AG04449 (cell line): ENCODE data around the gene KAZN.

Experiments used
- CTCF ChIA-PET: fragments of 350-600 bp; formaldehyde crosslinking; extraction: SDS; loops from one replicate; lab custom pipeline; 2021; ENCODE audit warnings: antibody characterized with exemption; lab: Yijun Ruan, JAX
- POLR2A ChIA-PET: fragments of 400-600, 350-600 bp; formaldehyde crosslinking; extraction: SDS; loops from one replicate; lab custom pipeline; 2020; ENCODE audit warnings: antibody characterized with exemption, inconsistent platforms; lab: Yijun Ruan, JAX
- DNase-seq: peaks from one replicate; pipeline ENCODE4 v3.0.0-alpha.2; 2010; ENCODE audit warnings: low read depth, low spot score
- H3K4me3 ChIP-seq: 2 replicates; pipeline ENCODE4 v1.5.1; 2011; ENCODE audit warnings: low read depth, mild to moderate bottlenecking, control low read depth, low read length
- CTCF ChIP-seq: IDR thresholded peaks from one replicate; pipeline ENCODE4 v1.5.1; 2011; ENCODE audit warnings: mild to moderate bottlenecking, moderate library complexity, low read length, control low read depth, inconsistent platforms; ENCODE audit not compliant: insufficient read depth; ENCODE audit errors: missing control alignments

KAZN gene

GRCh38 chr1:14755518-14756252, 157.2 kb downstream of the KAZN start:
- H3K4me3 ChIP-seq: no peak overlapping the region
- no peak for TF ChIP-seq CTCF
- ChIA-PET CTCF (no interaction called here), POLR2A (no interaction called here)
- DNase-seq: no peak

- no peak for TF ChIP-seq CTCF
- no peak for DNase-seq
- ChIA-PET POLR2A (no interaction called here), CTCF (no interaction called here)
- no peak overlapping the region for H3K4me3 ChIP-seq
Measured at GRCh38 chr1:14756589-14757285, 158.3 kb downstream of the KAZN start.

- no peak for TF ChIP-seq CTCF
- no peak overlapping the region for H3K4me3 ChIP-seq
- no peak for DNase-seq
- POLR2A ChIA-PET: no interaction called here
- CTCF ChIA-PET: no interaction called here
Measured at GRCh38 chr1:14757286-14757625, 158.8 kb downstream of the KAZN start.

GRCh38 chr1:14759042-14759818, 160.7 kb downstream of the KAZN start:
- no peak overlapping the region for H3K4me3 ChIP-seq
- POLR2A ChIA-PET: interaction anchor here (0.7 kb wide), 2 partner anchors 311 to 349 kb away, joined by 3 to 4 read pairs; no protein-coding TSS in a partner anchor
- no peak for TF ChIP-seq CTCF
- no peak for DNase-seq
- CTCF ChIA-PET: no interaction called here

- TF ChIP-seq CTCF: no peak
- POLR2A ChIA-PET: no interaction called here
- H3K4me3 ChIP-seq: no peak overlapping the region
- DNase-seq: no peak
- CTCF ChIA-PET: no interaction called here
Measured at GRCh38 chr1:14759843-14760242, 161.4 kb downstream of the KAZN start.

- DNase-seq: no peak
- ChIA-PET POLR2A (no interaction called here), CTCF (no interaction called here)
- no peak overlapping the region for H3K4me3 ChIP-seq
- TF ChIP-seq CTCF: no peak
Measured at GRCh38 chr1:14760780-14761179, 162.3 kb downstream of the KAZN start.
